T47D (cell line): ENCODE measurements around the gene KBTBD8.
A peak's percentile ranks its signal among the peaks of the same experiment; 100 is the strongest.

Experiments
- DNase-seq, 2 experiments: peaks; one replicate each; pipeline versions ENCODE4 v3.0.0 to v3.0.0-alpha.2; 2011 to 2012; ENCODE audit warnings: low read depth in 1 of 2, low spot score in 1 of 2
- JUND ChIP-seq: IDR thresholded peaks from 2 replicates; pipeline ENCODE4 v1.6.1; 2012; ENCODE audit warnings: low read depth
- in situ Hi-C: cut with HindIII; loops from 2 replicates; pipeline ENCODE4 v1.10.0; 2016; ENCODE audit warnings: low sequenced_read_pairs, low pct_unique_long_range_greater_than_20kb

The KBTBD8 gene

DNA sequence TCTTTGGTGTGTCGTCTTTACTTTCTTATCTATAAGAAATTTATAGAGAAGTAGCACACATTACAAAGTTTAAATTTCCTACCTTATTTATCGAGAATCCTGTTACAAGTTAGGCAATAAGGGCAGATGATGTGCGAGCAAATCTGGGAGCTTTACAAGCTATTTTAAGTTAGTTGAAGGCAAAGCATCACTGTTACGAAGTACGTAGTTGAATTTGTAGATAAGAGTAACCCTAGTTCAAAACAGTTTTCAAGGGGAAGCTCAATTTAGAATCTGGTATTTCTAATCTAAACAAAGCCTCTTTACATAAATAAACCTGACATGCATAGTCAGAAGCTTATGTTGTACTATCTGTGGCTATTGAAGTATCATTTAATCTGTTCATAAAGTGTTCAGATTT is 8.4 kb downstream of the KBTBD8 start:
- no peak for TF ChIP-seq JUND
- DNase-seq = no peak
- in situ Hi-C loops = no loop called here

DNA sequence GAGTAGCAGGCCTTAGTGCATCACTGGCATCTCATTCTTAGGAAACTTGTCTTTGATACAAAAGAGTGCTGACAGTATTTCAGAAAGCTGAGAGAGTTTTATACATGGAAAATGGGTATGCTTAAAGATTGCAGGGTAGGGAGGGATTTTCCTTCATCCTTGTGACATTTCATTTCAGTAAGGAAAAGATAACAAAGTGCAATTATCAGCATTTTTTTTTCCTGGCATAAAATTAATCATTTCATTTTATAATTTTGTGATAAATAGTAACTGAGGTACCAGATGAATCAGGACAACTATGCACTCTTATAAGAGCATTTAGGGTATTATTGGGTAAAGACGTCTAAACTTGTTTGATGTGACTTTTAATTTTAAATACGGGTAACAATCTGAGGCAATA is 10.3 kb downstream of the KBTBD8 start:
- no peak for DNase-seq
- in situ Hi-C loops = no loop called here
- no peak for TF ChIP-seq JUND

DNA sequence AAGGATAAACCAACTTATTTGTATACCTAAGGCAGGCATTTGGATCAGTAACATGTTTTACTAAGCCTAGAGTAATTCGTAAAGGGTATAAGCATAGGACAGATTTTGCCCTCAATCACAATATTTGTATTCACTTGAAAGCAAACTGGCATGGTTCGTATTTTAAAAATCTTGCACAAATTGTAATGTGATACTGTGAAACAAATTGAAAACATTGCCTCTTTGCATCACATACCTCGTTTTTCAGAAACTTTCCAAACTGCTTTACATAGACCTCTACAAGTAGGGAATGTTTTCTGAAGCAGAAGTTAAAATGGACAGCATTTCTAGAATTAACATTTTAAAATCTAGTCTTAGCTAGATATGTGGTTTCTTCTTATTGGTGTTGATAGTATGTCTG is 11.6 kb downstream of the KBTBD8 start:
- in situ Hi-C loops = no loop called here
- DNase-seq = no peak
- TF ChIP-seq JUND = no peak

DNA sequence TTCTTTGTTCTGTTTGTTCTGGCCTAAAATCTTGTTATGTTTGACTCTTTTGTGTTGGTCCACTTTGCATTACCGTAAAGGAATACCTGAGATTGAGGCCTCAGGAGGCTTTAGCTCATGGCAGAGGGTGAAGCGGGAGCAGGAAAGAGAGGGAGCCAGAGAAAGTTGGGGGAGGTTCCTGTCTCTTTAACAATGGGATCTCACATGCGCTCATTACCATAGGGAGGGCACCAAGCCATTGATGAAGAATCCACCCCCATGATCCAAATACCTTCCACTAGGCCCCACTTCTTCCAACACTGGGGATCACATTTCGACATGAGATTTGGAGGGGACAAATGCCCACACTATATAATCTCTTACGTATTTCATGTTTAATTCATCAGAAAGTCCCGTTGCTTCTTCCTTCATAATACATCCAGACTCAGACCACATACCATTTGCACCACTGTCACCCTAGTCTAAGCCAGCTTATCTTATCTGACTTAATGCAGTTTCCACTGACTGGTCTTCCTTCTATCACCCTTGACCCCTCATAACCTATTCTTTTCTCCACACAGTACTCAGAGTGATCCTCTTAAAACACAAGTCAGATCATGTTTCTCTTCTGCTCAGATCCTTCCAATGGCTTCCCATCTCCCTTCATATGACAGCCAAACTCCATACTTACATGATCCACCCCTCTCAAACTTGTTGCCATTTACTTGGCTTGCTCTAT is 13.5 kb downstream of the KBTBD8 start:
- DNase-seq = no peak
- in situ Hi-C loops = no loop called here
- no peak for TF ChIP-seq JUND

DNA sequence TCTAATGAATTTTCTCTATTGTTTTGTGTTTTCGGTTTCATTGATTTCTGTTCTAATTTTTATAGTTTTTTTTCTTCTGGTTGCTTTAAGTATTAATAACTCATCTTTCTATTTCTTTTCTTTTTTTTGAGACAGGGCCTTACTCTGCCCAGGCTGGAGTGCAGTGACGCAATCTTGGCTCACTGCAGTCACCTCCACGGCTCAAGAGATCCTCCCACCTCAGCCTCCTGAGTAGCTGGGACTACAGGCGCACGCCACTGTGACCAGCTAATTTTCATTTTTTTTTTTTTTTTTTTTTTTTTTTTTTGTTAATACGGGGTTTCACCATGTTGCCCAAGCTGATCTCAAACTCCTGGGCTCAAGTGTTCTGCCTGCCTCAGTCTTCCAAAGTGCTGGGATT is 14.5 kb downstream of the KBTBD8 start:
- in situ Hi-C loops = no loop called here
- TF ChIP-seq JUND = no peak

DNA sequence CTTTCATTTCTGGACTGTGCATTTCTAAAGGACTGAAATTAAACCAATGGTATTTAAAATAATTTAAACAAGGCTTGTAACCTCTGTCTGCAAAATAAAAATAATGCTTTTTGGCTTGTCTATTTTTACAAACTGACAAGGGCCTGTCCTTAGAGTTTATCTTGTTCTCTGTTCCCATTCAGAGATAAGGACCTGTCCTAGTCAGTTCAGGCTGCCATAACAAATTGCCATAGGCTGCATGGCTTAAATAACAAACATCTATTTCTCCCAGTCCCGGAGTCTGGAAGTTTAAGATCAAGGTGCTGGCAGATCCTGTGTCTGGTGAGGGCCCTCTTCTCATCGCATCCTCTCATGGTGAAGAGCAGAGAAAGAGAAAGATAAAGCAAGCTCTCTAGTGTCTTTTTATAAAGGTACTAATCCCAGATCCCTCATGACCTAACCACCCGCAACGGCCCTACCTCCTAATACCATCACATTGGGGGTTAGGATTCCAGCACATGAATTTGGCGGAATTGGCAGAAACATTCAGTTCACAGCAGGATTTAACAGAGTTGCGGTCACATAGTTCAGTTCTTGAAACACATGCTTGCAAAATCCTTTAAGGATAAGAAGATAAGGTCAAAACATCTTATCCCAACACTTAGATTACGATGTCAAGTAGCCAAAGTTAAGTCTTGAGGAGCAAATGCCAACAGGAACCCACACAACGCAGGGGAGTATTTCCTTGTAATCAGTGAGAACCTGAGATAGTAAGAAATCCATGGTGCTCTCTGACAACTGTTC is 17.8 kb downstream of the KBTBD8 start:
- in situ Hi-C loops = no loop called here
- no peak for TF ChIP-seq JUND
- no peak for DNase-seq

More for the DNA sequence above, 14.5 kb downstream of the KBTBD8 start:
- DNase-seq = no peak

DNA sequence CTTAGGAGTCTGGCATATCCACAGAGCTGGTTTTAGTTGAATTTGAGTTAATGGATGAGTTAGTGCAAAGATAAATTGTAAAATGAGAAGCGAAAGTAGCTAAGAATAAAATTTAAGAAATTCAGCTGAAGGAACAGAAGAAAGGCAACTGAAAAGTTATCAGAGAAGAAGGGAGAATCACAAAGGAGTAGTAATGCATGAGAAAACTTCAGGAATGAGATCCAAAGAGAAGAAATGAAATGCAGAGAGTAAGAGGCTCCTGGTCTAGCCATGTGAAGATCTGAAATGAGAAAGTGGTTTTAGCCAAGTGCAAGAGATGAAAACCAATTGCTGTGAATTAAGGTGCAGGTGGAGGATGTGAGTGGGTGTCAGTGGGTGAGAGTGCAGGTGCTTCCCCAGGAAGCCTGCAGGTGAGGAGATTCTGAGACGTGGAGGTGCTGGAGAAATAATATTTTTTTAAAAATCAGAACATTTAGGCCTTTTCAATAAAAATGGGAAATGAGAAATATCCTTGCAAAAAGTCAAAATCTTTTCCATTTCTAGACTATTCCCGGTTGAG is 18.5 kb downstream of the KBTBD8 start:
- in situ Hi-C loops = no loop called here
- no peak for DNase-seq
- TF ChIP-seq JUND = no peak

DNA sequence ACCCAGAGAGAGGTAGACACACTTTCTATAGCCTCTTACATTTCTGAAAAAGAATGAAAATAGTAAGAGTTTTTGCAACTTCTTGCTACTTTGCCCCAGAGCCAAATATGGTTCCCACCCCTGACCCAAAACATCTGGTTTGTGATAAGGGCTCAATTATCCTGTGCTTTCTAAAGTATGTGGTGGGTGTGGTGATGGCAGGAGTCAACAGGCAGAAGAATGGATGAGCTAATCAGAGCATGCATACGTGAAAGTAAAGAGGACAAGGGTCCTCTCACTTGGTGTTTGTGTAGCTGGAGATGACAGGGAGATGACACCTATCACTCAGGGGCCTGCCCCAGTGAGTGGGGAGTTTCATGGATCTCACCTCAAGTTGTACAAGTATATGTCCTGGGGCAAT is 19.1 kb downstream of the KBTBD8 start:
- TF ChIP-seq JUND = no peak
- no peak for DNase-seq
- in situ Hi-C loops = no loop called here

DNA sequence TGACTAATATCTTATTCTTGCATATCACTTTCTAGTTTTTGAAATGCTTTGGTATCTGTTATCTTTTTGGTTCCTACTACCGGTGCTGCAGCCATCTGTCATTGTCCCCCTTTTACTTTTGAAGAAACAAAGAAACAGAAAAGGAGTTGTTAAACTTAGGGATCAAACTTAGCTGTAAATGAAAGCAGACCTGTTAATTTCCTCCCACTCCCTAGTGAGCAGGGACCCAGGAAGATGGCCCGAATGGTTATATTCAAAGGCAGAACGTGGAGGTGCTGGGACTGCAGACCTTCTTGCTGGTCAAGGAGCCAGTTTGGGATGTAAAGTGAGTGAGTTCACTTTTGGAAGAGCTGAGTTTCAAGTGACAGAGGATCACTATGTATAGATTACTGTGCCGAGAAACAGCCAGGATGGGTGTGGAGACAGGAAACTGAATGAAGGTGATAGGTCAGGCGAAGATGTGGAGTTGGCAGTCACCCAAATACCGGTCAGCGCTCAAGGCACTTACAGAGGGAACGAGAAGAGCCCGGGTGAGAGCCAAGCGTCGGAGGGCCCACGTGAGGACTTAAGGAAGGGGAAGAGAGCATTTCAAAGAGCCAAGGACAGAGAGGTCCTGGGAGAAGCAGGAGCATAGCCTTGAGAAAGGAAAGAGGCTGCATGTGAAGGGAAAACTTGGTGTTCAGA is 20.1 kb downstream of the KBTBD8 start:
- peak in 1 of 2 experiments; percentile 5 for DNase-seq
- no peak for TF ChIP-seq JUND
- in situ Hi-C loops = no loop called here

DNA sequence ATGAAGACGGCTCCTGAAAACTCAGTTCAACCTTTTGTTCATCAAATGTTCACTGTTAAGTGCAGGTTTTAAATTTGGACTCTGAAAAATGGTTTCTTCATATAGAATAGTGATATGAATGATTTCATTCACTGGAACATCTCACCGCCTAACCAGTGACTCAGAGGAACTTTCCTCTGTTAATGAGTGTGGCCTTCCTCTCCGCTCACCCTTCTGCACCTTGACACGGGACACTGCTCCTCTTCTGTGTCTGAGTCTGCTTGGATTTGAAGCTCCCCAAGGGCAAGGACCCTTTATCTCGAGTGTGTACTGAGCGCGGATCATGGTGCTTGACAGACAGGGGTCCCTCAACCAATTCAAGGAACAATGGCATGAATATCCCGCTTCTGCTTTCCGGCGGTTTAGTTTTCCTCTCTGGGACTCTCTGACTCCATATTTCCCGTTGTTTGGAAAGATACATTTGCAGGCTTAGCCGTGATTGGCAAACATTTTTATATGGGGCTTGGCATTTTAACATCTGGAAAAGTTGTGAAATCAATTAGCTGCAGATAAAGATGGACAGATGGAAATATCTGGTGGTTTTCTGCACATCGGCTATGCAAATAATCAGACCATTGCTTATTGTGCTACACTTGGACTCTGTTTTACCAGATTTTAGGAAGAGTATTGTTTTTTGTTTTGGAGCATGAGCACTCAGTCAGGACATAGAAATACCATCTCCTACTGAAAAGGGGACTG is 20.9 kb downstream of the KBTBD8 start:
- DNase-seq = no peak
- no peak for TF ChIP-seq JUND
- in situ Hi-C loops = no loop called here

DNA sequence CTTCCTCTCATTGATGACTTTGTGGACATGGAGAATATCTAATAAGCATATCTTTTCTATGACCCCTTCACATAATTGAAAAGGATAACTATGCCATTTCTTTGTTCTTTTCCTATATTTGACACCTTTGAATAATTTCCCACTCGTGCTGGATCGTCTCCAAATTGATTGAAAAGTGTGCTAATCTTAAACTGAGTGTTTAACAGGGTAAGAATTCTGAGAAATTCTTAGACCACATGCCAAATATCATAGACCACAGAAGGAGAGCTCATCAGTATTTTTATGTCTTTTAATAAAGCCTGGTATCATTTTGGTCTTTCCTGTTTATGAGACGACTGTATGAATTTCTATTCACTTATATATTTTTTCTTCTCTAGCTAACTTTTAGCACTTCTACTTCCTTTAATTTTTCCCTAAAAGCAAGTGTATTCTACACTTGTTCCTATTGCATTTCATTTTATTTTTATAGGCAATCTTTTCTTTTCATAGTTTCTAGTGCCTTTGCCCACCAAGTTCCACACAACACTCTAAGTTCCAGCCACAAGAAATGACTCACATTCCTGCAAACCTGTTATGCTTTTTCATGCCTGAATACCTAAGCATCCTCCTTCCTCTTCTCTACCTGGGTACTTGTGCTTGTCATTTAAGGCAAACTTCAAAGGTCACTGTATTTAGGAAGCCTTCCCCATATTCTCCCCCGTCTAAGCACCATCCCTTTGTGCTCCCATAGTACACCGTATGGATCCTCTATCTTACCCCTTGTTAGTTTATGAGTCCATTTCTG is 30.1 kb downstream of the KBTBD8 start:
- no peak for TF ChIP-seq JUND
- no peak for DNase-seq
- in situ Hi-C loops = no loop called here
